Mesothelial cell of epicardium (in vitro differentiated cells): ENCODE results near the gene ZNF343. TPM values are rescaled to one million over a fixed set of nuclear protein-coding genes. Genes with fewer than 3 reads are reported as not detected.
A peak's percentile ranks its signal among the peaks of the same experiment; 100 is the strongest.
"Not testable (repeated sequence)": the region's sequence is repeated elsewhere in the genome, so short reads cannot be mapped to it uniquely, and the experiment has no call there.

ENCODE experiments used
- DNase-seq, 2 experiments: peaks; one replicate each; pipeline ENCODE4 v3.0.0; 2021; ENCODE audit warnings: low spot score in 2 of 2; ENCODE audit not compliant: unreplicated experiment in 2 of 2
- H3K27ac Mint-ChIP-seq: 2 replicates; pipeline ENCODE4 v1.8.0; 2021; ENCODE audit warnings: mixed read lengths
- H3K27me3 Mint-ChIP-seq: 2 replicates; pipeline ENCODE4 v1.8.0; 2021; ENCODE audit warnings: low read depth, mixed read lengths
- H3K36me3 Mint-ChIP-seq: 2 replicates; pipeline ENCODE4 v1.8.0; 2021; ENCODE audit warnings: mixed read lengths
- H3K4me1 Mint-ChIP-seq: 2 replicates; pipeline ENCODE4 v1.8.0; 2021; ENCODE audit warnings: mixed read lengths
- H3K4me3 Mint-ChIP-seq: 2 replicates; pipeline ENCODE4 v1.8.0; 2021; ENCODE audit warnings: mild to moderate bottlenecking, moderate library complexity, mixed read lengths
- H3K9me3 Mint-ChIP-seq: 2 replicates; pipeline ENCODE4 v1.8.0; 2021; ENCODE audit warnings: mixed read lengths
- total RNA-seq: library from RNA; stranded (reverse); gene quantifications from 3 replicates; pipeline ENCODE4 v1.2.1, GENCODE V29; 2021
- TF ChIP-seq, protein P1 (sequence below): fragments of 200-600 bp; sonication (generic); IDR thresholded peaks from one replicate; pipeline ENCODE4 v1.5.0; 2021; ENCODE audit warnings: antibody characterized with exemption; ENCODE audit not compliant: unreplicated experiment

The ZNF343 gene
- total RNA-seq, 1 donor from 2014 or later, result 12.0 TPM

DNA sequence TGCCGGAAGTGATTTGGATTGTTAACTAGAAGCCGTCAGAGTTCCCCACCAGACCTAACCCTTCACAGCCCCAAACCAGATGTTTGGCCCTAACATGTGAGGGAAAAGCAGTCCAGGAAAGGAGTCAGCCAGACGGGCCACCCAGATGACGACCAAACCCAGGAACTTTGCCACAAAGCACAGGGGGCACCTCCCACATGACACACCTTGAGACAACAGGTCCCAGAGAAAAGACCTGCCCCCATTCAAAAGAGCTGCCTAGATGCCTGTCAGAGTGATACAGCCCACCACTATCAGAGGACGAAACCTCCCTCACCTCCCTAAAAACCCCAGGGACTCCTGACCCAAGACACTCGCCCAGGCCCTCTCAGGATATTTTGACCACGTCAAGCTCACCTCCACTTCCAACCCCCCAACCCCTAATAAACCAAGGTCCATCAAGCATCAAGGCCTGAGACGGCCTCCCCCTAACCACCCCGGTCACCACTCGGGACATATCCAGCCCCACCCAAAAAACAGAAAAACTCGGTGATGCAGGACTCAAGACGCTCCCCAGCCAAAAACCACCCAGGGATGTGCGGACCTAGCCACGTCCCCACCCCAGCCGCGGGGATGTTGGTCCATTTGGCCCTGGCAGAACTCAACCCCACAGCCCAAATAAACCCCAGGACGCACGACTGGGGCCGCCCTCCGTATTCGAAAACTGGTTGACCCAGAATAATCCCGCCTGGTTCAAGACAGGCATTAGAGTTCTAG is 662 bp downstream of the ZNF343 start:
- Mint-ChIP-seq H3K27ac (peak overlapping the region; percentile 97), H3K36me3 (peaks cover 5% of the 10 kb centered on the region), H3K27me3 (peaks cover 15% of the 10 kb centered on the region), H3K9me3 (peaks cover 7% of the 10 kb centered on the region), H3K4me3 (peak overlapping the region; percentile 100), H3K4me1 (peaks cover 12% of the 10 kb centered on the region)
- DNase-seq, result no peak
- TF ChIP-seq, protein P1, sequence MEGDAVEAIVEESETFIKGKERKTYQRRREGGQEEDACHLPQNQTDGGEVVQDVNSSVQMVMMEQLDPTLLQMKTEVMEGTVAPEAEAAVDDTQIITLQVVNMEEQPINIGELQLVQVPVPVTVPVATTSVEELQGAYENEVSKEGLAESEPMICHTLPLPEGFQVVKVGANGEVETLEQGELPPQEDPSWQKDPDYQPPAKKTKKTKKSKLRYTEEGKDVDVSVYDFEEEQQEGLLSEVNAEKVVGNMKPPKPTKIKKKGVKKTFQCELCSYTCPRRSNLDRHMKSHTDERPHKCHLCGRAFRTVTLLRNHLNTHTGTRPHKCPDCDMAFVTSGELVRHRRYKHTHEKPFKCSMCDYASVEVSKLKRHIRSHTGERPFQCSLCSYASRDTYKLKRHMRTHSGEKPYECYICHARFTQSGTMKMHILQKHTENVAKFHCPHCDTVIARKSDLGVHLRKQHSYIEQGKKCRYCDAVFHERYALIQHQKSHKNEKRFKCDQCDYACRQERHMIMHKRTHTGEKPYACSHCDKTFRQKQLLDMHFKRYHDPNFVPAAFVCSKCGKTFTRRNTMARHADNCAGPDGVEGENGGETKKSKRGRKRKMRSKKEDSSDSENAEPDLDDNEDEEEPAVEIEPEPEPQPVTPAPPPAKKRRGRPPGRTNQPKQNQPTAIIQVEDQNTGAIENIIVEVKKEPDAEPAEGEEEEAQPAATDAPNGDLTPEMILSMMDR, result no peak

DNA sequence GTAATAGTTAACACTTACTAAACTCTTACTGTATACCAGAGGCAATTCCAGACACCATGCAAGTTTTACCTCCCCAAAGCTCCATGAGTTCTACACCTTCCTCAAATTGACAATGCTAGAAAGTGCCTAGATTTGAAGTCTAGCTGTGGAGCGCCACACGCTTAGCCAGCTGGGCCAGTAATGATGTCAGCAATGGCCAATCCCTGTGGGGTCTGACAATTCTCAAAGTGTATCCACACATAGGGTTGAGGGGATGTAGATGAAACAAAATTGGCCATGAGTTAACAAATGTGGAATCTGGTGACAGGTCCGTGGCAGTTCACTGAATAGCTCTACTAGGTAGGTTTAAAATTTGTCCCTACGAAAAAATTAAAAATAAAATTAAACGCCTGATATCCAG is 1.3 kb downstream of the ZNF343 start:
- peaks cover 12% of the 10 kb centered on the region for H3K4me1 Mint-ChIP-seq
- no peak for DNase-seq
- TF ChIP-seq, protein P1, result no peak
- no peak overlapping the region for H3K27ac Mint-ChIP-seq
- H3K9me3 Mint-ChIP-seq, result peaks cover 13% of the 10 kb centered on the region
- H3K27me3 Mint-ChIP-seq, result peaks cover 10% of the 10 kb centered on the region
- H3K4me3 Mint-ChIP-seq, result peak overlapping the region; percentile 100
- peaks cover 10% of the 10 kb centered on the region for H3K36me3 Mint-ChIP-seq

DNA sequence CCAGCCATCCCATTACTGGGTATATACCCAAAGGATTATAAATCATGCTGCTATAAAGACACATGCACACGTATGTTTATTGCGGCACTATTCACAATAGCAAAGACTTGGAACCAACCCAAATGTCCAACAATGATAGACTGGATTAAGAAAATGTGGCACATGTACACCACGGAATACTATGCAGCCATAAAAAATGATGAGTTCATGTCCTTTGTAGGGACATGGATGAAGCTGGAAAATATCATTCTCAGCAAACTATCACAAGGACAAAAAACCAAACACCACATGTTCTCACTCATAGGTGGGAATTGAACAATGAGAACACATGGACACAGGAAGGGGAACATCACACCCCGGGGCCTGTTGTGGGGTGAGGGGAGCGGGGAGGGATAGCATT is 2.3 kb downstream of the ZNF343 start:
- peaks cover 12% of the 10 kb centered on the region for H3K36me3 Mint-ChIP-seq
- H3K4me3 Mint-ChIP-seq, H3K27me3 Mint-ChIP-seq, DNase-seq, H3K27ac Mint-ChIP-seq: not testable (repeated sequence)
- peaks cover 12% of the 10 kb centered on the region for H3K4me1 Mint-ChIP-seq
- H3K9me3 Mint-ChIP-seq, result peaks cover 13% of the 10 kb centered on the region

DNA sequence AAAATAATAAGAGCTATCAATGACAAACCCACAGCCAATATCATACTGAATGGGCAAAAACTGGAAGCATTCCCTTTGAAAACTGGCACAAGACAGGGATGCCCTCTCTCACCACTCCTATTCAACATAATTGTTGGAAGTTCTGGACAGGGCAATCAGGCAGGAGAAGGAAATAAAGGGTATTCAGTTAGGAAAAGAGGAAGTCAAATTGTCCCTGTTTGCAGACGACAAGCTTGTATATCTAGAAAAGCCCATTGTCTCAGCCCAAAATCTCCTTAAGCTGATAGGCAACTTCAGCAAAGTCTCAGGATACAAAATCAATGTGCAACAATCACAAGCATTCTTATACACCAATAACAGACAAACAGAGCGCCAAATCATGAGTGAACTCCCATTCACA is 3.9 kb downstream of the ZNF343 start:
- Mint-ChIP-seq H3K4me1 (peaks cover 12% of the 10 kb centered on the region), H3K36me3 (peaks cover 25% of the 10 kb centered on the region), H3K9me3 (peaks cover 16% of the 10 kb centered on the region)
- DNase-seq, H3K4me3 Mint-ChIP-seq, H3K27ac Mint-ChIP-seq, H3K27me3 Mint-ChIP-seq: not testable (repeated sequence)

DNA sequence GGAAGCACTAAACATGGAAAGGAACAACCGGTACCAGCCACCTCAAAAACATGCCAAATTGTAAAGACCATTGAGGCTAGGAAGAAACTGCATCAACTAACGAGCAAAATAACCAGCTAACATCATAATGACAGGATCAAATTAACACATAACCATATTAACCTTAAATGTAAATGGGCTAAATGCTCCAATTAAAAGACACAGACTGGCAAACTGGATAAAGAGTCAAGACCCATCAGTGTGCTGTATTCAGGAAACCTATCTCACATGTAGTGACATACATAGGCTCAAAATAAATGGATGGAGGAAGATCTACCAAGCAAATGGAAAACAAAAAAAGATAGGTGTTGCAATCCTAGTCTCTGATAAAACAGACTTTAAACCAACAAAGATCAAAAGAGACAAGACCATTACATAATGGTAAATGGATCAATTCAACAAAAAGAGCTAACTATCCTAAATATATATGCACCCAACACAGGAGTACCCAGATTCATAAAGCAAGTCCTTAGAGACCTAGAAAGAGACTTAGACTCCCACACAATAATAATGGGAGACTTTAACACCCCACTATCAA is 5.8 kb downstream of the ZNF343 start:
- not testable (repeated sequence) for DNase-seq, H3K4me1 Mint-ChIP-seq, H3K4me3 Mint-ChIP-seq, H3K27ac Mint-ChIP-seq, H3K27me3 Mint-ChIP-seq
- Mint-ChIP-seq H3K36me3 (peaks cover 34% of the 10 kb centered on the region), H3K9me3 (peaks cover 16% of the 10 kb centered on the region)

DNA sequence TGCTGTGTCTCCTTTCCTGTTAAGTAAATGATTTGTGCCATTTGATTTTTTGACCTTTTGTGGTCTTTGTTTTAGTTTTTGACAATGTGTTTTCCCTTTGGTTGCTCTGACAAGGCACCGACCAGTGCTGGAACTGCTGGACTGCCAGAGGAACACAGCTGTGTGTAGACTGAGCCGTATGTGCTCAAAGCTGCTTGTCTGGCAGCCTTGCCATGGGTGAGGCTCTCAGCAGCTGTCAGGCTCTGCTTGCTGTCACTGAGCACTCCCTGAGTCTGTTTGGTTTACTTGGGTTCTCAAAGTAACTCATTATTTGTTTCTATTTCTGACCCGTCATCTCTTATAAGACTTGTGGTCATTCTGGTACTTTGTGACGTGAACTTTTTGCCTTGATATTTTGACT is 23.1 kb downstream of the ZNF343 start:
- Mint-ChIP-seq H3K27ac (no peak overlapping the region), H3K36me3 (peaks cover 48% of the 10 kb centered on the region), H3K27me3 (no peaks in the 10 kb centered on the region), H3K9me3 (peaks cover 6% of the 10 kb centered on the region), H3K4me3 (no peak overlapping the region), H3K4me1 (no peaks in the 10 kb centered on the region)
- TF ChIP-seq, protein P1, result no peak
- DNase-seq, result no peak

DNA sequence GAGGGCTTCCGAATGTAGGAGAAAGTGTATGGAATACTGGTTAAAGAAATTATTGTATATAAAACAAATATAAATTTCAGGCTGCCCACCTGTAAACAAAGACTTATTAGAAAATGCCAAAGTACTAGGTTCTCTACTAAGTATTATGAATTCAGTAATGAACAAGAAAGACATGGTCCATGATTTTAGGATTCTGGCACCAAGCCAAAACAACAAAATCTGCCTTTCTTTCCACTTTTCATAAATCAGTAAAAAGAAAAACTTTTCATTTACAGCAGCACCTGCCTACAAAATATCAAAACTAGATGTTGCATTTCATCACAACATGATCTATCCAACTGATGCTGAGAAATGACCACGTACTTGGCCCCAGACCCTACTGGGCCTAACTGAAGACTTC is 23.6 kb downstream of the ZNF343 start:
- no peaks in the 10 kb centered on the region for H3K27me3 Mint-ChIP-seq
- no peak for DNase-seq
- no peak overlapping the region for H3K4me3 Mint-ChIP-seq
- no peak overlapping the region for H3K27ac Mint-ChIP-seq
- peaks cover 10% of the 10 kb centered on the region for H3K9me3 Mint-ChIP-seq
- peaks cover 52% of the 10 kb centered on the region for H3K36me3 Mint-ChIP-seq
- TF ChIP-seq, protein P1, result no peak
- no peaks in the 10 kb centered on the region for H3K4me1 Mint-ChIP-seq
